Activated CD4-positive, alpha-beta T cell treated with anti-CD3 and anti-CD28 coated beads, Interleukin-2, Interleukin-6, amounts not matched to agents 100 ng/mL and 50 ng/mL, durations not matched to agents 16 hours and 8 hours (primary cell): ENCODE data around the gene ATP6V0C.

Experiments
- DNase-seq: peaks from one replicate; pipeline ENCODE4 v3.0.0-alpha.2; 2020

ATP6V0C gene

DNA sequence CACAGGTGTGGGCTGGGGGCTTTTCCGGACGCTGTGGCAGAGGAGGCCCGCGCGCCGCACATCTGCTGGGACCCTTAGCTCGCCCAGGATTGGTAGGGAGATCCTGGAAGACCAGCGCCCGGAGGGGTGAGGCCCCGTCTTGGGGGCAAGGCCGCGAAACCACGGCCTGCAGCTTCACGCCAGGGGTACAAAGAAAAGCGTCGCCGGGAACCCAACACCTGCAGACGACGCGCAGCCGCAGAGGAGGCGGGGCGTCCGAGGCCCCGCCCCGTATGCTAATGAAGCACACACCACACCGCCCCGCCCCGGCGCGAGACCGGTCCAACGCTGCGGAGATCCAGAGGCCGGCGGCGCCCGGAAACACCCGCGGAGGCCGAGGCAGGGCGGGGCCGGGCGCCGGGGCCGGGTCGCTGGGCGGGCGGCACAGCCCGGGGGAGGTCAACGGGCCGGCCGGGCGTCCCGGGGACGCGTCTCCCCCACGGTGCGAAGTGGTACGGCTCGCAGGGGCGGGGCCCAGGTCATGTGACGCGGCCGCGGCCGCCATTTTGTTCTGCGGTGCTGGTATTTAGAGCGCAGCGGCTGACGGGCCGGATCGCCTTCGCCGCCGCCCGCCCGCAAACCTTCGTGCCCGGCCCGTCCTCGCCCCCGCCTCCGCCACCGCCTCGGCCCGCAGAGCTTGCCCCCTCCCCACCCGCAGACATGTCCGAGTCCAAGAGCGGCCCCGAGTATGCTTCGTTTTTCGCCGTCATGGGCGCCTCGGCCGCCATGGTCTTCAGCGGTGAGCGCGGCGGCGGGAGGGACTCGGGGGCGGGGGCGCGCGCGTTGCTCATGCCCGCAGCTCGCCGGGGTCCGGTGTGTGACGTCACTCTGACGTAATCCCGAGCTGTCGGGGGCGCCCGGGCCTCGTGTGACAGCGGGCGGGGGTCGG is at the start of gene ATP6V0C:
TSS of gene ATP6V0C (plus strand) at position 548 of the 928 bp plus-strand sequence. CDS start at position 700, 152 bp downstream.
- DNase-seq = peak; percentile 95

DNA sequence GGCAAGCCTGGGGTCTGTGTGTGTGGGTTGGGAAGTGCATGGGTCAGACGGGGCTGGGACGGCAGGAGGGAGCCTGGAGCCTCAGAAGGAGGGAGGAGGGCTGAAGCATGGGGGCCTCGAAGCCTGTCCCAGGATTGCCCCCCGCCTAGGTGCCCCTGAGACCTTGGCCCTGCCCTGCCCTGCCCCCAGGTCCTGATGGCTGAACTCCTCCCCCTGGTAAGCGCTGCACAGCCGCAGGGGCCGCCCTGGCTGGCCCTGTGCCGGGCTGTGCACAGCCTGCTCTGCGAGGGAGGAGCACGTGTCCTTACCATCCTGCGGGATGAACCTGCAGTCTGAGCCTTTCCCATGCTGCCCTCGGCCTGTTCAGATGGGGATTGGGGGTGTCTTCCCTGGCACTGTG is 49.4 kb upstream of the ATP6V0C start:
- DNase-seq = no peak

DNA sequence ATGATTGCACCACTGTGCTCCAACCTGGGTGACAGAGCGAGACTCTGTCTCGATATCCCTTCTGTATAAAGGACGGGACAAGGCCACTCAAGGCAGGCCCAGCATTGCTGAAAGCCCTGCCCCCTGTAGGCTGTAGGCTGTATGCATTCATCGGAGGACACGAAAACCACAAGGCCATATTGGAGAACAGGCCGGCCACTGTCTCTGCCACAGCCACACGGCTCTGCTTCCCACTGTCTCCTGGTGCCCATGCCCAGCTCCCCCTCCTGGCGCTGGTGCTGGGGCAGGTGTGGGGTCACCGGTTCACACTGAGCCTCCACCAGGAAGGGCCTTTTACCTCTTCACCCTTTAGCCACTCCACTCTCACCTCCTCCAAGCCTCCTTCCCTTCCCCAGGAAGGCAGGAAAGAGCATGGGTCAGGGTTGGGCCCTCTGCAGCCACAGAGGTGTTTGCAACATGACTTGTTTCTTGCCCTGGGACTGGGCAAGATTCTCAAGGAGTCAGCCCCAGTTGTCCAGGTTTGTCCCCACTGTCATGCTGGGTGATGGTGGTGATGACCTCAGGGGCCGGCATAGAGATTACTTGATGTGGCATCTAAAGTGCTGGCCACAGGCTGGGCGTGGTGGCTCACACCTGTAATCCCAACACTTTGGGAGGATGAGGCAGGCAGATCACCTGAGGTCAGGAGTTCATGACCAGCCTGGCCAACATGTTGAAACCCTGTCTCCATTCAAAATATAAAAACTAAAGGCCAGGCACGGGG is 47.9 kb upstream of the ATP6V0C start:
- DNase-seq = no peak

DNA sequence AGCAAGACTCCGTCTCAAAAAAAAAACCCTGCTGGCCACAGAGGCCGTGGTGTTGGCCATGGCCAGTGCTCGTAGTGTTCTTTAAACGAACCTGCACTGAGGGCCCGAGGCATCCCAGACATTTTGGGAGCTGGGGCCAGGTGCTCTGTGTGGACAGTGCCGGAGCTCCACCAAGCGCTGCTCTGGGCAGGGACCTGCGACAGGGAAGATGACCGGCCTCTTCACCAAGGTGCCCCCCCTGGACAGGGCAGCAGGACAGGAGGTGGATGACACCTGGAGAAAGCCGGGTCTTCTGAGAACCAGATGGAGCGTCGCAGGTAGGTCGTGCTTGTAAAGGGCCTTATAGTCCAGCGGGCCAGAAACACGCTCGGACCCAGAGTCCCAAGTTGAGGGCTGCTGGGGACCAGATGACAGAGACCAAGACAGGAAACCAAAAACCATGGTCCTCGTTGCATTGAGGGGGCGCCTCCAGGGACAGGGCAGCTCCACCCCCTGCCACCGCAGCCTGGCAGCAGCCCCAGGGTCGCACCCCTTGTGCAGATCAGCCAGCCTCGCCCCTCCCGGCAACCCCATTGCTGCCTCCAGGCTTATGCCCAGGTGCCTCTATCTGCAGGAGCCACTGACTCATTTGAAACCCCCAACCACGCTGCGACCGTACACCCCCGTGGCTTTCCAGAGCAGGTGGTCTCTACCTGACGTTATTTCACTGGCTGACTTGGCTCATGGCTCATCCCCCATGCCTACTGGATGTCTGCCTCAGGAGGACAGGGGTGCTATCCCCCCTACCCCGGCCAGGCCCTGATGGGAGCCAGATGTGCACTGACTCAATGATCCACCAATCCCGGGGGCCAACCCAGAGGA is 46.9 kb upstream of the ATP6V0C start:
- no peak for DNase-seq

DNA sequence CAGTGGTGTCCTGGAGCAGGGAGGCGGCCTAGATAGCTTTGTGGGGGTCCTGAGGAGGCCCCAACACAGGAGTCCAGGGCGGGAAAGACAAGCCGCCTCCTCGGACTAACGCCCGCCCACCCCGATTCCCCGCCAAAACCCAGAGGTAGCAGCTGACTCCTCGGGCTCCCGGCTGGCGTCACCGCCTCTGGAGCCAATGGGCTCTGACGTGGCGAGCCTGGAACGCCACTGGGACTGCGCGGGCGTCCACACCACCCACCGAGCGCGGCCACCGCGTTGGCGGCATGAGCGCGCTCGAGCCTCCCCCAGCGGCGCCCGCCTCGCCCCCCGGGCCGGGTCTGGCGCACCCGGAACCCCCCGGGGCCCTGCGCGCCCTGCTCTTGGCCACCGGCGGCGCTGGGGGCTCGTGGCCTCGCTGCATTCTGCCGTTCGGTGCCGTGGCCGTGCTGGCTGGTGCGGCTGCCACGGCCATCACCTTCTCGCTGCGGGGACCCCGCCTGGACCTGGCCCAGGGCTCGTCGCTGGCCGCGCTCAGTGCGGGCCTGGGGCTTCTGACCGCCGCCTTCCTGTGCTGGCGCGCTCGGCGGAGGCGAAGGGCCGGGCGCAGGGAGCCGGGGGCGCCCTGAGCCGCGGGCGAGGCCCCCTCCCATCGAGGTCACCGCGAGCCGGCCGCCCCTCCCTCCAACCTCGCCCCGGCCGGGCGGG is 46.1 kb upstream of the ATP6V0C start:
- peak; percentile 35 for DNase-seq

DNA sequence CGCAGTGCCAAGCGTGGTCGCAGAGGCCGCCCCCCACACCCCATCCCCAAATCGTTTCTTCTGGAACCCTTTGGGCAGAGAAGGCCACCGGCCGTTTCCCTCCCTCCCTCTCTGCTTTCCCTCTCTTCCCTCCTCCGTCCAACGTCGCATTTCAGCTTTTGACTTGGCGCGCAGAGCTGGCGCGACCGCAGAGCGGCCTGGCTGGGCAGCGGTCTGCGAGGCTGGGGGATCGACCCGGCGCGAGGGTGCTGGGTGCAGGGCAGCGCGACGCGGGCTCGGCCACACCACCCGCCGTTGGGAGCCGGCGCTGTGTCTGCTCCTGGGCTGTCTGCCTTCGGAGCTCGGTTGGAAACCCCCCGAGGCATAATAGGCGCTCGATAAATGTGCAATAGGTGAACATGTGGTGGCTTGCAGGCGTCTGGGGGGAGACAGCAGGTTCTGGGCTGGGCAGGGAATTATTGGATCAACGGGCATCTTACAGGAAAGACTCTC is 45.5 kb upstream of the ATP6V0C start:
- no peak for DNase-seq

DNA sequence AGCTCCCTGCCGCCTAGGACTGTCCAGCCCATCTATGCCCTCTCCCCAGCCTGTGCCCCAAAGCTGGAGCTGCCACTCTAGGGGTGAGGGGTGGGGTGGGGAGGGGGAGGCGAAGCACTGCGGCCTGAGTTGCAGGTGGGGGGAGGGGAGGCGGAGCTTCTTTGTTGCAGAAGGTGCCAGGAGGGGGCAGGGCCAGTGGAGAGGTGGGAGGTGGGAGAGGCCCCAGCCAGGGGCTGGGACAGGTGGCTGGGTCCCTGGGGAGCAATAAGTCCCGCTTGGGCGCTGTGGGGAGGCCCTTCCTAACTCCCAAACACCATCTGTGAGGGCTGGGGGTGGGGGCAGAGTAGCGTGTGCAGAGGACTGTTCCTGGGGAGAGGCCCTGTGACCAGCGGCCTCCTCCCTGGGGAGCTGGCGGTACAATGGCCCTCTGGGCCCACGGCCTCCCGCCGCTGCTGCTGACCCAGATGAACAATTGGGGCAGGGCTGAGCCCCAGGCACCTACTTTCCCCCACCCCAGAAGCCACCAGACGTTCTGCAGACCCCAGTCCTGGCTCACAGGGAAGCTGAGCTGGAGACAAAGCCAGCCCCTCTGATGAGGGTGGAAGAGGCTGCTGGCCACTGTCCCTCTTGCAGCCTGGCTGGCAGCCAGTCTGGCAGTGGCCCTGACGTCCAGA is 44.9 kb upstream of the ATP6V0C start:
- no peak for DNase-seq

DNA sequence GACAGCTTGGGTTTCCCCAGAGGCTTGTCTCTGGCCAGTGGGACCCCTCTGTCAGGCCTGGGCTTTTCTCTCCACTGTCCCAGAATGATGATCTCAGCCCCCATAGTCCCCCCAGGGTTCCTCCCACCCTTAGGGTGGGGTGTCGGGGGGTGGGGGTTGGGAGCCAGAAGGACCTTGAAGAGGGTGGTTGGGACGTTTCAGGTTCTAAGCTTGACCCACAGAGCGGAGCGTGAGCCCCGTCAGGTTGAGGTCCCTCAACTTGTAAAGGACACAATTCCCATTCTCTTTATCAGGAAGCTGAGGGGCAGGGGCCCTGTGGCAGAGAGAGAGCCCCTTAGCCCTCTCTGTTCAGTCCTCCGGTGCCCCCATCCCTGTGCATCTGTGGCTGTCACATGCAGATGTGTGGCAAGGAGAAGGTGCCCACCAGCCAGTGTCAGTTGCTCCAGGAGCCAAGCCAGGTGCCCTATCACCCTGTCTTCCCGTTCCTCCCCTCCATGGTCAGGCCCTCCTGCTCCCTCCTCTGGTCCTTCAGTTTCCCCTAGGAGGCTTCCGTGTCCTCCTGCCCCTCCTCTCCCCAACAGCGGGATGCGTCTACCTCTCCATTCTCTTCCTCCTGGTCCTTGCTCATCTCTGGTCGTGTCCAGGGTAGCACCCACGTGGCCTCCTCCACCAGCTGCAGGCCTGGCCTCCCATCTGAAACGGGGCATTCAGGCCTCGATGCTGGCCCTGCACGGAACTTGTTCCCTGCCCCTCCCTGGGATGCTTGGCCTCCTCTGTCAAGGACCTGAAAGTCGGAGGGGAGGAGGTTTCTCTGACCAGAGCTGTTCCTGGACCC is 44.1 kb upstream of the ATP6V0C start:
- DNase-seq = no peak

DNA sequence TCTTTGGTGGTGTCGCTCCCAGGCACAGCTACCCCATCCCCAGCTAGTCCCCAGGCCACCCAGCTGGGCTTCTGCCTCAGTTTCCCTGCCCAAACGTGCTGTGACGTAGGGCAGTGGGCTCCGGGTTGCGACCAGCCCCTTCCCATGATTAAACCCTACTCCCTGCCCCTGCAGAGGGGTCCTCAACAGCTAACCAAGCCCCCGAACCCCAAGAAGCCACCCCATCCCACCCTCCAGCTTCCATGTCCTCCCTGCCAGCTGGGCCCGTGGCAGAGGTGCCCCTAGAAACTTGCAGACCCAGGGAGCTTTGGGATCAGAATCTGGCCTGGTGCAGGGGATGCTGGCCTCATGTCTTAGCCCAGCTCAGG is 43.5 kb upstream of the ATP6V0C start:
- no peak for DNase-seq

DNA sequence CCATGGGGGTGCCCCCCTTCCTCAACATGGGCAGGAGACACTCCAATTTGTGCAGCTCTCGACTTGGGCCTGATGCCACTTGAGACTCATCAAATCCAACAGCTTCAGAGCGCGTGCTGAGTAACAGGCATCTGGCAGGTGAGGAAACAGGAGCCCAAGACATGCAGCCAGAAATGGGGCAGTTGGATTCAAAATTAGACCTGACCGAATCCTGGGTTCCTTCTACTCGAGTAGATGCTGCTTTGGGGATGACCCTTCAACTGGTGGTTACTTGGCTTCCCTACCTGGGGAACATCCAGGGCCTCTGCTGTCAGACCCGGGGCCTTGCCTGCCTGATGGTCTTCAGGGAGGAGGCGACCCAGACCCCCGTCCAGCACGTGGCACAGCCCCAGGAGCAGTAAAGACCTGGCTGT is 43.1 kb upstream of the ATP6V0C start:
- no peak for DNase-seq

DNA sequence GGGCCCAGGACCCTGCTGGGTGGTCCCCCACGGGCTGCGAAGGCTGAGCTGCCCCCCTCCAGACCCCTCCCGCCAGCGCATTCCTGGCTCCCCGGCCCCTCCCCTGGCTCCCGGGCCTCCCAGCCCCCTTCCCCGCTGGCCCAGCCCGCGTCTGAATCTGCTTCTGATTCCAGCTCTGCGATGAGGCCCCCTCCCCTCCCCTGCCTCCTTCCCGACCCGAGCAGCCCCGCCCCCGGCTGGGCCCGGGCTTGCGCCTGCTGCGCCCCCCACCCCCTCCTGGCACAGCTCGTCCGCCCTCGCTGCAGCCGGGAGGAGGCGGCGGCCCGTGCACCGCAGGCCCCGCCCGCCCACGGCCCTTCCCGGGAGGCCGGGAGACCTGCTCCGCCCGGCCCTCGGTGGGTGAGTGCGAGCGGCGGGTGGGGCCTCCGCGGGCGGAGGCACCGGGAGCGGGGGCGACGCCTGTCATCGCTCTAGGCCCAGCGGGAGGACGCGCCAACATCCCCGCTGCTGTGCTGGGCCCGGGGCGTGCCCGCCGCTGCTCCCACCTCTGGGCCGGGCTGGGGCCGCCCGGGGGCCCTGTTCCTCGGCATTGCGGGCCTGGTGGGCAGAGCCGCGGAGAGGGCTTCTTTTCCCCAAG is 42.6 kb upstream of the ATP6V0C start, which contains the start of gene NTN3:
TSS of gene NTN3 (plus strand) at position 282 of the 637 bp plus-strand sequence. CDS start 405 bp downstream, outside the sequence.
- DNase-seq = no peak

DNA sequence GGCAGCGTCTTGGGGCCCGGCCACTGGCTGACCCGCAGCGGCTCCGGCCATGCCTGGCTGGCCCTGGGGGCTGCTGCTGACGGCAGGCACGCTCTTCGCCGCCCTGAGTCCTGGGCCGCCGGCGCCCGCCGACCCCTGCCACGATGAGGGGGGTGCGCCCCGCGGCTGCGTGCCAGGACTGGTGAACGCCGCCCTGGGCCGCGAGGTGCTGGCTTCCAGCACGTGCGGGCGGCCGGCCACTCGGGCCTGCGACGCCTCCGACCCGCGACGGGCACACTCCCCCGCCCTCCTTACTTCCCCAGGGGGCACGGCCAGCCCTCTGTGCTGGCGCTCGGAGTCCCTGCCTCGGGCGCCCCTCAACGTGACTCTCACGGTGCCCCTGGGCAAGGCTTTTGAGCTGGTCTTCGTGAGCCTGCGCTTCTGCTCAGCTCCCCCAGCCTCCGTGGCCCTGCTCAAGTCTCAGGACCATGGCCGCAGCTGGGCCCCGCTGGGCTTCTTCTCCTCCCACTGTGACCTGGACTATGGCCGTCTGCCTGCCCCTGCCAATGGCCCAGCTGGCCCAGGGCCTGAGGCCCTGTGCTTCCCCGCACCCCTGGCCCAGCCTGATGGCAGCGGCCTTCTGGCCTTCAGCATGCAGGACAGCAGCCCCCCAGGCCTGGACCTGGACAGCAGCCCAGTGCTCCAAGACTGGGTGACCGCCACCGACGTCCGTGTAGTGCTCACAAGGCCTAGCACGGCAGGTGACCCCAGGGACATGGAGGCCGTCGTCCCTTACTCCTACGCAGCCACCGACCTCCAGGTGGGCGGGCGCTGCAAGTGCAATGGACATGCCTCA is 41.9 kb upstream of the ATP6V0C start:
- DNase-seq = no peak

DNA sequence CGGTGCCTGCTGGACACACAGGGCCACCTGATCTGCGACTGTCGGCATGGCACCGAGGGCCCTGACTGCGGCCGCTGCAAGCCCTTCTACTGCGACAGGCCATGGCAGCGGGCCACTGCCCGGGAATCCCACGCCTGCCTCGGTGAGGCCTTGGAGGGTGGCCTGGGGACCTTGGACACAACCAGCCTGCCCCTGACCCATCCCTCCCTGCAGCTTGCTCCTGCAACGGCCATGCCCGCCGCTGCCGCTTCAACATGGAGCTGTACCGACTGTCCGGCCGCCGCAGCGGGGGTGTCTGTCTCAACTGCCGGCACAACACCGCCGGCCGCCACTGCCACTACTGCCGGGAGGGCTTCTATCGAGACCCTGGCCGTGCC is 41.3 kb upstream of the ATP6V0C start:
- no peak for DNase-seq

DNA sequence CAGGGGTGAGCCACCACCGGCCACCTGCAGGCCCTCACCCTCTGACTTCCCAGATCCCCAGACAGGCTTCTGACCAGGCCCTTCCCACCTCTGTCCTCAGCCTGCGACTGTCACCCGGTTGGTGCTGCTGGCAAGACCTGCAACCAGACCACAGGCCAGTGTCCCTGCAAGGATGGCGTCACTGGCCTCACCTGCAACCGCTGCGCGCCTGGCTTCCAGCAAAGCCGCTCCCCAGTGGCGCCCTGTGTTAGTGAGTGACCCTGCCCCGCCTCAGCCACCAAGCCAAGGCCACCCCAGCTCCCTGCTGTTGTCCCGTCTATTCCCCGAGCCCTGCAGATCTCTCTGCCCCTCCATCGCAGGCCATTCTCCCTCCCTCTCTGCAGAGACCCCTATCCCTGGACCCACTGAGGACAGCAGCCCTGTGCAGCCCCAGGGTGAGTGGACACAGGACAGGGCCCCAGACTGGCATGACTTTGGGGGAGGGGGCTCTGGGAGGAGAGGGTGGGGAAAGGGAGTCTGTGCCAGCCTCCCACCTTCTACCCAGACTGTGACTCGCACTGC is 40.8 kb upstream of the ATP6V0C start:
- DNase-seq = no peak

DNA sequence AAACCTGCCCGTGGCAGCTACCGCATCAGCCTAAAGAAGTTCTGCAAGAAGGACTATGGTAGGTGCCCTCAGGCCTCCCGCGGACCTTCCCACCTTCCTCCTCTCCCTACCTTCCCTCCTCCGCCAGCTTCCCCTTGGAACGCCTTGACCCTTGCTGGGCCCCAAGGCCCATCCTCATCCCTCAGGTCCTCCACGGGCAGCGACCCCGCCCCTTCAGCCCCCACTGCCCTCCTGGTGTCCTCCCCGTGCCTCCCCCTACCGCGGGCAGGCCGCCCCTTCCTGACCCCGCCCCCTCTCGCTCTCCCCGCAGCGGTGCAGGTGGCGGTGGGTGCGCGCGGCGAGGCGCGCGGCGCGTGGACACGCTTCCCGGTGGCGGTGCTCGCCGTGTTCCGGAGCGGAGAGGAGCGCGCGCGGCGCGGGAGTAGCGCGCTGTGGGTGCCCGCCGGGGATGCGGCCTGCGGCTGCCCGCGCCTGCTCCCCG is 40.3 kb upstream of the ATP6V0C start:
- DNase-seq = peak; percentile 47

DNA sequence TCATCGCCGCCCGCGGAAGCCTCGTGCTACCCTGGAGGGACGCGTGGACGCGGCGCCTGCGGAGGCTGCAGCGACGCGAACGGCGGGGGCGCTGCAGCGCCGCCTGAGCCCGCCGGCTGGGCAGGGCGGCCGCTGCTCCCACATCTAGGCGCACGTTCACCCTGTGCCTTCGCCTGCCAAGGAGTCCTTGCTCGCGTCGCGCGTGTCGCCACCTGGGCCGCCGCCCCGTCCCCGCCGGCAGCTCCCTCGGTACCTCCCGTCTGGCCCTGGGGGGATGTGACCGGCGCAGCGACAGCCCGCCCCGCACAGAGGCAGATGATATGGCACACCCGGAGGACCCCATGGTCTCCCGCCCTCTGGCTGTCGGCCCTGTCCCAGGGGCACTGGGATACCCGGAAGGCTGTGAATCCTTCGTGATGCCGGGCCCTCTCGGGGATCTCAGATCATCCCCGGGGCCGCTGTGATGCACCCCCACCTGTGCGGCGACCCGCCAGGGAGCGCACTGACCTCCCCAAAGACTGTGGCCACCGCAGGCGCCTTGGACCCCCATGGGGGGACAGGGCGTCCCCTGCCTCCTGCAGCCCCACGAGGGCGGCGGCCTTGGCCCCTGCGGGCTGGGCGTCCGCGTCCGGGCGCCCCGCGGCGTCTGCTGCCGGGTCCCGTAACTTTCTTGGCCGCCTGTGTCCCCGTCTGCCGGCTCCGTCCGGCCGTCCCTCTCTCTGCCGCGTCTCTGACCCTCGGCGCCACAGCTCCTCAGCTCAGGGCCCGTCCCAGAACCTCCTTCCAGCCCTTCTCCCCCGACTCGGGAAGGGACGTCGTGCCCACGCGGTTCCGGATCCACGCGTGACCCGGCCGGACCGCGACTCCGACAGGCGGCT is 39.5 kb upstream of the ATP6V0C start:
- peak; percentile 65 for DNase-seq

DNA sequence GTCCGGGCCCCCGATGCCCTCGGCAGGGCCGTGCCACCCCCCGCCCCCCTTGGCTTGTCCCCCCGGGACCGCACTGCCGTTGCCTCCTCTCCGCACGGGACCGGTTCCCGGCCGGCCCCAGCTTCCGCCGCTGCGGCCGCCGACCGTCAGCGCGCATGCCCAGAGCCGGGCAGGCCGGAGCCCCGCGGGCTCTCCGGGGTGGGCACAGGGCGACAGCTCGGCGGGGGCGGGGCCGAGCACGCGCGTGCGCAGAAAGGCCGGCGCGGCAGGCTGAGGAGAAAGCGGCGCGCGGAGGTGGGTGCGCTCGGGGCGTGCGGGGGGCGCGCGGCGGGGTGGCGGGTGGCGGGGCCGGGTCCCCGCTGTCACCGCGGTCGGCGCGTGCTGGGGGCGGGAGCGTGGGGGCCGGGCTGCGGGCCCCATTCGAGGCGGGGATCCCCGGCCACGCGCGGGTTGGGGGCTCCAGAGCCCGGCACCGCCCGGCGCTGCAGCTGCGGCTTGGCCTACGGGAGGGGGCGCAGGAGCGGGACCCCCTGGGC is 38.8 kb upstream of the ATP6V0C start, which contains the start of gene TBC1D24:
TSS of gene TBC1D24 (plus strand) at position 251 of the 536 bp plus-strand sequence. CDS start 21,022 bp downstream, outside the sequence.
- DNase-seq = peak; percentile 94
